GM23338 (cell line): ENCODE measurements around the gene JARID2. TPM values are rescaled to one million over a fixed set of nuclear protein-coding genes. Genes with fewer than 3 reads are reported as not detected.
A peak's percentile ranks its signal among the peaks of the same experiment; 100 is the strongest.

Experiments used
- ATAC-seq: fragments of 200-7000 bp; cut with Tn5 transposase; 3 replicates; pipeline ENCODE4 v1.9.1; 2020
- DNase-seq: peaks from one replicate; pipeline ENCODE4 v3.0.0-alpha.2; 2015; ENCODE audit warnings: low spot score
- H2AFZ ChIP-seq: fragments of 200-600 bp; sonication (generic); 2 replicates; pipeline ENCODE4 v1.8.0; 2016; ENCODE audit warnings: antibody characterized with exemption, mild to moderate bottlenecking, moderate library complexity
- H3F3A ChIP-seq: fragments of 200-600 bp; sonication (generic); replicated peaks from 2 replicates; pipeline ENCODE4 v1.8.0; 2017; ENCODE audit warnings: antibody characterized with exemption, mixed run types, low read depth
- H3K27ac ChIP-seq: fragments of 200-600 bp; sonication (generic); 2 replicates; pipeline ENCODE4 v1.6.1; 2016; ENCODE audit warnings: low read depth
- H3K27me3 ChIP-seq: fragments of 200-600 bp; sonication (generic); 2 replicates; pipeline ENCODE4 v1.8.0; 2016; ENCODE audit warnings: mild to moderate bottlenecking, mixed run types, moderate library complexity; ENCODE audit not compliant: insufficient read depth
- H3K36me3 ChIP-seq: fragments of 200-600 bp; sonication (generic); 2 replicates; pipeline ENCODE4 v1.8.0; 2016; ENCODE audit warnings: mild to moderate bottlenecking; ENCODE audit not compliant: insufficient read depth
- H3K4me1 ChIP-seq: fragments of 200-600 bp; sonication (generic); 2 replicates; pipeline ENCODE4 v1.8.0; 2016; ENCODE audit warnings: mild to moderate bottlenecking, moderate library complexity; ENCODE audit not compliant: insufficient read depth
- H3K4me2 ChIP-seq: fragments of 200-600 bp; sonication (generic); 2 replicates; pipeline ENCODE4 v1.7.1; 2017; ENCODE audit warnings: mixed run types
- H3K4me3 ChIP-seq: fragments of 200-600 bp; sonication (generic); 2 replicates; pipeline ENCODE4 v1.6.1; 2016; ENCODE audit warnings: mixed run types
- H3K79me2 ChIP-seq: fragments of 200-600 bp; sonication (generic); replicated peaks from 2 replicates; pipeline ENCODE4 v1.8.0; 2017; ENCODE audit warnings: mild to moderate bottlenecking; ENCODE audit not compliant: insufficient read depth
- H3K9me2 ChIP-seq: fragments of 200-600 bp; sonication (generic); 2 replicates; pipeline ENCODE4 v1.8.0; 2017; ENCODE audit not compliant: insufficient read depth
- H4K20me1 ChIP-seq: fragments of 200-600 bp; sonication (generic); replicated peaks from 2 replicates; pipeline ENCODE4 v1.8.0; 2017; ENCODE audit warnings: mild to moderate bottlenecking; ENCODE audit not compliant: insufficient read depth
- H3K27ac Mint-ChIP-seq: 2 replicates; pipeline ENCODE4 v1.8.0; 2020; ENCODE audit warnings: inconsistent platforms, mild to moderate bottlenecking, moderate library complexity, mixed read lengths
- H3K27me3 Mint-ChIP-seq: 3 replicates; pipeline ENCODE4 v1.8.0; 2022; ENCODE audit warnings: low read depth, mild to moderate bottlenecking, moderate library complexity, mixed read lengths, inconsistent platforms; ENCODE audit not compliant: insufficient read depth, poor library complexity
- H3K36me3 Mint-ChIP-seq: 3 replicates; pipeline ENCODE4 v1.8.0; 2021; ENCODE audit warnings: low read depth, mild to moderate bottlenecking, inconsistent platforms, moderate library complexity, mixed read lengths
- H3K4me1 Mint-ChIP-seq: 3 replicates; pipeline ENCODE4 v1.8.0; 2020; ENCODE audit warnings: mild to moderate bottlenecking, inconsistent platforms, mixed read lengths
- H3K4me3 Mint-ChIP-seq: 3 replicates; pipeline ENCODE4 v1.8.0; 2021; ENCODE audit warnings: moderate library complexity, mild to moderate bottlenecking, inconsistent platforms, mixed read lengths
- H3K9me3 Mint-ChIP-seq: 3 replicates; pipeline ENCODE4 v1.8.0; 2020; ENCODE audit warnings: moderate library complexity, mild to moderate bottlenecking, inconsistent platforms, mixed read lengths
- EZH2 ChIP-seq: fragments of 200-600 bp; sonication (generic); IDR thresholded peaks from one replicate; pipeline ENCODE4 v1.8.0; 2017; ENCODE audit warnings: antibody characterized with exemption, mild to moderate bottlenecking, low read depth; ENCODE audit not compliant: unreplicated experiment
- JUNB ChIP-seq: IDR thresholded peaks from one replicate; pipeline ENCODE4 v1.6.1; 2016; ENCODE audit warnings: antibody characterized with exemption; ENCODE audit not compliant: unreplicated experiment
- NANOG ChIP-seq: IDR thresholded peaks from 2 replicates; pipeline ENCODE4 v1.6.1; 2016; ENCODE audit warnings: antibody characterized with exemption, borderline replicate concordance
- POLR2AphosphoS5 ChIP-seq: IDR thresholded peaks from 2 replicates; pipeline ENCODE4 v1.6.1; 2016; ENCODE audit warnings: antibody characterized with exemption, low read depth
- STAT1 ChIP-seq: IDR thresholded peaks from one replicate; pipeline ENCODE4 v1.6.1; 2016; ENCODE audit warnings: antibody characterized with exemption; ENCODE audit not compliant: unreplicated experiment
- ZNF114 ChIP-seq: fragments of 250-450 bp; sonication (Bioruptor Pico); IDR thresholded peaks from 2 replicates; pipeline ENCODE4 v1.5.0; 2020; ENCODE audit warnings: mild to moderate bottlenecking, moderate library complexity
- polyA plus RNA-seq: library from polyadenylated mRNA; unstranded; fragments of >200 nt; fragmentation: Nextera tagmentation; extraction: Ambion mirVana; gene quantifications from 2 replicates; pipeline ENCODE4 v1.2.1, GENCODE V29; 2016
- total RNA-seq: library from RNA; depleted of rRNA; stranded (reverse); fragments of >200 nt; shearing (Covaris generic); gene quantifications from 2 replicates; pipeline ENCODE4 v1.2.3, GENCODE V29; 2014
- TF ChIP-seq, protein P1 (sequence below), 2 experiments: fragments of 200-600 bp in 1 of 2; sonication (generic) in 1 of 2; conservative IDR thresholded peaks; 2 replicates each; pipeline versions ENCODE4 v1.5.1 to v1.6.1; 2016 to 2017; ENCODE audit warnings: antibody characterized with exemption in 2 of 2, low read depth in 2 of 2, mild to moderate bottlenecking in 2 of 2, moderate library complexity in 1 of 2
- TF ChIP-seq, protein P2 (sequence below): fragments of 250-450 bp; sonication (Bioruptor Pico); IDR thresholded peaks from 2 replicates; pipeline ENCODE4 v1.5.0; 2020; ENCODE audit warnings: mild to moderate bottlenecking, moderate library complexity

The JARID2 gene
- total and polyA plus RNA-seq, 2 experiments from 2014 or later, result 92.8 to 196 TPM

DNA sequence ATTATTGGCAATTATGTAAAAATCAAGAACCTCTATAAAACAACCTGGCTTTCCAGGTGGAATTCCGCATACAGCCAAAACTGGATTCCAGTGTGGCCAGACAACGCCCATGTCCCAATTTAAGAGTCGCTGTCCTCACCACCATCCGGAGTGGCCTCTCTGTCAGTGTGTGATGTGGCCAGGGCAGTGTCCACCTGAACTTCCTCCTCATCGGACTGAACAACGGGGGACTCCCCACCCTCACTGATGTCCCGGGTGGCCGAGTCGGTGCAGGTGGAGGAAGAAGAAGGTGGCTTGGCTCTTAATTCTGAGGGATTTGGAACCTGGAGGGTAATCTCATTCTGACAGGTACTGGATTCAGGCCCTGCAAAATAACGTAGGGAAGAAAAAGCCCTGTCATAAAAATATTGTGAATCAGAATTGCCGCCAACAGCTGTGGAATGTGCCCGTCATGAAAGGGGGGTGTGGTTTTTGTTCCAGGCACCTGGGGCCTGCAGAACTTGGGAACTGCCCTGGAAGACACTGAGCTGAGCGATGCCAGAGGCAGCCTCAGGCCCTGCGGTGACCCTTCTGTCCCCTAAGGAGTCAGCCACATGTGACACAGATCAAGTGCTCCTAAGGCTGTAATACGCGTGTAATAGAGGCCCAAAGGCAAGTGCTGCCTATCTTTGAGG lies 277.1 kb downstream of the JARID2 start:
- no peak for DNase-seq
- Histone ChIP-seq H3K36me3 (peaks cover 44% of the 10 kb centered on the region), H3K4me2 (no peak overlapping the region), H3F3A (peaks cover 57% of the 10 kb centered on the region), H3K27ac (peak overlapping the region; percentile 84; the same call in 1 of the 2 replicates), H4K20me1 (peaks cover 20% of the 10 kb centered on the region), H3K27me3 (no peaks in the 10 kb centered on the region), H3K79me2 (0 out of 2 replicates have a peak, but pooled peaks cover 3% of the 10 kb centered on the region), H2AFZ (no peak overlapping the region), H3K9me2 (no peaks in the 10 kb centered on the region), H3K4me3 (no peak overlapping the region), H3K4me1 (peaks cover 9% of the 10 kb centered on the region; the same call in 1 of the 2 replicates)
- H3K4me3 Mint-ChIP-seq, result no peak overlapping the region
- H3K4me1 Mint-ChIP-seq, result peaks cover 19% of the 10 kb centered on the region; the same call in 2 of the 3 replicates
- peaks cover 72% of the 10 kb centered on the region for H3K27me3 Mint-ChIP-seq
- H3K27ac Mint-ChIP-seq, result peak overlapping the region; percentile 54; the same call in 1 of the 2 replicates
- ATAC-seq, result peak; percentile 10
- H3K9me3 Mint-ChIP-seq, result peaks cover 51% of the 10 kb centered on the region
- TF ChIP-seq STAT1 (no peak), POLR2AphosphoS5 (peak; percentile 54), NANOG (no peak)
- H3K36me3 Mint-ChIP-seq, result peaks cover 98% of the 10 kb centered on the region

DNA sequence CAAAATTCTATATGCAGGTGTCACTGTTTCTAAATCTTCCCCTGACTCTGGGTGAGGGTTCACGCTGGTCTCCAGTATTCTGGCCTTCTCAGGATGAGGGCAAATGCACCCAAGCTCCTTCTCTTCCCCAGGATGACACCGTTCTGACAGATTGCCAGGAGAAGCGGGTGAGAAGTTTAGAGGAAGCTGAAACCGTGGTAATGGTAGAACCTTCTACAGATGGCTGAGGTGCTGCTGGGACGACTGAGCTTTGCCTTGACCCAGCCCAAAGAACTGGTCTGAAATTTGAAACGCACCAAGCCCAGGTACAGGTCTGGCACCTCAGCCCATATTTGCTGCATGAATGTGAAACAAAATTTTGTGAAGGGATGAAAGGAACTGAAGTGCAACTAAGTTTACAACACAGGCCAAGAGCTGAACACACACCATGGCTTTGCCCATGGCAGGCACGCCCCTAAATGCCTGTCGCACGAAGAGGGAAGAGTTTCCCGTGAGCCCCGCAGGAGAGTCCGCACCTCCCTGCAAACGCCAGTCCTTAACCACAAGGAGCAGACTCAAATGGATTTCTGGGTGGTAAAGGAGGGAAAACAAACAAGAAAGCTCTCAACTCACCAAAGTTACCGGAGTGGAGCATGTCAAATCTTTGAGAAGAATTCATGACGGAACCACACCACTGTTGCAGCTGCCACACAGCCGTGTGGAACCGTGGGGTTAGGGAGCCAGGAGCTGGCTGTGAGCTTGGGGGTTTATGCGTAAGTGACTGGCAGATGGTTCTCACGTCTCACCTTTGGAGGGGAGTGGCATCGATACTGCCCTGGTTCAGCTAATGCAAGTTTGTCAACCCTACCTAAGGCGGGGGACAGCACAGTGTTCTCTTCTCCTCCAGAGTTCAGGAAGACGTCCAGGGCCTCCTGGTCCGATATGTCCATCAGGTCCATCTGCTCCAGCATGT lies 278.1 kb downstream of the JARID2 start:
- peaks cover 16% of the 10 kb centered on the region; the same call in 2 of the 3 replicates for H3K4me1 Mint-ChIP-seq
- H3K27ac Mint-ChIP-seq, result no peak overlapping the region
- Histone ChIP-seq H3K4me1 (peaks cover 9% of the 10 kb centered on the region; the same call in 1 of the 2 replicates), H4K20me1 (peaks cover 13% of the 10 kb centered on the region), H2AFZ (no peak overlapping the region), H3K36me3 (peaks cover 43% of the 10 kb centered on the region), H3K79me2 (no peaks in the 10 kb centered on the region), H3F3A (peaks cover 48% of the 10 kb centered on the region), H3K4me2 (no peak overlapping the region), H3K27ac (peak overlapping the region; percentile 57; the same call in 1 of the 2 replicates), H3K4me3 (no peak overlapping the region), H3K27me3 (no peaks in the 10 kb centered on the region), H3K9me2 (no peaks in the 10 kb centered on the region)
- peaks cover 94% of the 10 kb centered on the region for H3K36me3 Mint-ChIP-seq
- H3K9me3 Mint-ChIP-seq, result peaks cover 52% of the 10 kb centered on the region
- DNase-seq (no peak), ATAC-seq (peak; percentile 10)
- H3K27me3 Mint-ChIP-seq, result peaks cover 71% of the 10 kb centered on the region
- 0 out of 3 replicates have a peak overlapping the region, but pooled peaks have one; percentile 10 for H3K4me3 Mint-ChIP-seq
- TF ChIP-seq EZH2, result no peak
- TF ChIP-seq, protein P1, sequence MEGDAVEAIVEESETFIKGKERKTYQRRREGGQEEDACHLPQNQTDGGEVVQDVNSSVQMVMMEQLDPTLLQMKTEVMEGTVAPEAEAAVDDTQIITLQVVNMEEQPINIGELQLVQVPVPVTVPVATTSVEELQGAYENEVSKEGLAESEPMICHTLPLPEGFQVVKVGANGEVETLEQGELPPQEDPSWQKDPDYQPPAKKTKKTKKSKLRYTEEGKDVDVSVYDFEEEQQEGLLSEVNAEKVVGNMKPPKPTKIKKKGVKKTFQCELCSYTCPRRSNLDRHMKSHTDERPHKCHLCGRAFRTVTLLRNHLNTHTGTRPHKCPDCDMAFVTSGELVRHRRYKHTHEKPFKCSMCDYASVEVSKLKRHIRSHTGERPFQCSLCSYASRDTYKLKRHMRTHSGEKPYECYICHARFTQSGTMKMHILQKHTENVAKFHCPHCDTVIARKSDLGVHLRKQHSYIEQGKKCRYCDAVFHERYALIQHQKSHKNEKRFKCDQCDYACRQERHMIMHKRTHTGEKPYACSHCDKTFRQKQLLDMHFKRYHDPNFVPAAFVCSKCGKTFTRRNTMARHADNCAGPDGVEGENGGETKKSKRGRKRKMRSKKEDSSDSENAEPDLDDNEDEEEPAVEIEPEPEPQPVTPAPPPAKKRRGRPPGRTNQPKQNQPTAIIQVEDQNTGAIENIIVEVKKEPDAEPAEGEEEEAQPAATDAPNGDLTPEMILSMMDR (conservative IDR thresholded peaks at IDR 0.05; ENCODE audit: low read depth in 2 of 2), result no peak
- TF ChIP-seq ZNF114 (CRISPR knock-in tag), result no peak
- no peak for TF ChIP-seq JUNB
- TF ChIP-seq NANOG, result no peak
- TF ChIP-seq, protein P2, sequence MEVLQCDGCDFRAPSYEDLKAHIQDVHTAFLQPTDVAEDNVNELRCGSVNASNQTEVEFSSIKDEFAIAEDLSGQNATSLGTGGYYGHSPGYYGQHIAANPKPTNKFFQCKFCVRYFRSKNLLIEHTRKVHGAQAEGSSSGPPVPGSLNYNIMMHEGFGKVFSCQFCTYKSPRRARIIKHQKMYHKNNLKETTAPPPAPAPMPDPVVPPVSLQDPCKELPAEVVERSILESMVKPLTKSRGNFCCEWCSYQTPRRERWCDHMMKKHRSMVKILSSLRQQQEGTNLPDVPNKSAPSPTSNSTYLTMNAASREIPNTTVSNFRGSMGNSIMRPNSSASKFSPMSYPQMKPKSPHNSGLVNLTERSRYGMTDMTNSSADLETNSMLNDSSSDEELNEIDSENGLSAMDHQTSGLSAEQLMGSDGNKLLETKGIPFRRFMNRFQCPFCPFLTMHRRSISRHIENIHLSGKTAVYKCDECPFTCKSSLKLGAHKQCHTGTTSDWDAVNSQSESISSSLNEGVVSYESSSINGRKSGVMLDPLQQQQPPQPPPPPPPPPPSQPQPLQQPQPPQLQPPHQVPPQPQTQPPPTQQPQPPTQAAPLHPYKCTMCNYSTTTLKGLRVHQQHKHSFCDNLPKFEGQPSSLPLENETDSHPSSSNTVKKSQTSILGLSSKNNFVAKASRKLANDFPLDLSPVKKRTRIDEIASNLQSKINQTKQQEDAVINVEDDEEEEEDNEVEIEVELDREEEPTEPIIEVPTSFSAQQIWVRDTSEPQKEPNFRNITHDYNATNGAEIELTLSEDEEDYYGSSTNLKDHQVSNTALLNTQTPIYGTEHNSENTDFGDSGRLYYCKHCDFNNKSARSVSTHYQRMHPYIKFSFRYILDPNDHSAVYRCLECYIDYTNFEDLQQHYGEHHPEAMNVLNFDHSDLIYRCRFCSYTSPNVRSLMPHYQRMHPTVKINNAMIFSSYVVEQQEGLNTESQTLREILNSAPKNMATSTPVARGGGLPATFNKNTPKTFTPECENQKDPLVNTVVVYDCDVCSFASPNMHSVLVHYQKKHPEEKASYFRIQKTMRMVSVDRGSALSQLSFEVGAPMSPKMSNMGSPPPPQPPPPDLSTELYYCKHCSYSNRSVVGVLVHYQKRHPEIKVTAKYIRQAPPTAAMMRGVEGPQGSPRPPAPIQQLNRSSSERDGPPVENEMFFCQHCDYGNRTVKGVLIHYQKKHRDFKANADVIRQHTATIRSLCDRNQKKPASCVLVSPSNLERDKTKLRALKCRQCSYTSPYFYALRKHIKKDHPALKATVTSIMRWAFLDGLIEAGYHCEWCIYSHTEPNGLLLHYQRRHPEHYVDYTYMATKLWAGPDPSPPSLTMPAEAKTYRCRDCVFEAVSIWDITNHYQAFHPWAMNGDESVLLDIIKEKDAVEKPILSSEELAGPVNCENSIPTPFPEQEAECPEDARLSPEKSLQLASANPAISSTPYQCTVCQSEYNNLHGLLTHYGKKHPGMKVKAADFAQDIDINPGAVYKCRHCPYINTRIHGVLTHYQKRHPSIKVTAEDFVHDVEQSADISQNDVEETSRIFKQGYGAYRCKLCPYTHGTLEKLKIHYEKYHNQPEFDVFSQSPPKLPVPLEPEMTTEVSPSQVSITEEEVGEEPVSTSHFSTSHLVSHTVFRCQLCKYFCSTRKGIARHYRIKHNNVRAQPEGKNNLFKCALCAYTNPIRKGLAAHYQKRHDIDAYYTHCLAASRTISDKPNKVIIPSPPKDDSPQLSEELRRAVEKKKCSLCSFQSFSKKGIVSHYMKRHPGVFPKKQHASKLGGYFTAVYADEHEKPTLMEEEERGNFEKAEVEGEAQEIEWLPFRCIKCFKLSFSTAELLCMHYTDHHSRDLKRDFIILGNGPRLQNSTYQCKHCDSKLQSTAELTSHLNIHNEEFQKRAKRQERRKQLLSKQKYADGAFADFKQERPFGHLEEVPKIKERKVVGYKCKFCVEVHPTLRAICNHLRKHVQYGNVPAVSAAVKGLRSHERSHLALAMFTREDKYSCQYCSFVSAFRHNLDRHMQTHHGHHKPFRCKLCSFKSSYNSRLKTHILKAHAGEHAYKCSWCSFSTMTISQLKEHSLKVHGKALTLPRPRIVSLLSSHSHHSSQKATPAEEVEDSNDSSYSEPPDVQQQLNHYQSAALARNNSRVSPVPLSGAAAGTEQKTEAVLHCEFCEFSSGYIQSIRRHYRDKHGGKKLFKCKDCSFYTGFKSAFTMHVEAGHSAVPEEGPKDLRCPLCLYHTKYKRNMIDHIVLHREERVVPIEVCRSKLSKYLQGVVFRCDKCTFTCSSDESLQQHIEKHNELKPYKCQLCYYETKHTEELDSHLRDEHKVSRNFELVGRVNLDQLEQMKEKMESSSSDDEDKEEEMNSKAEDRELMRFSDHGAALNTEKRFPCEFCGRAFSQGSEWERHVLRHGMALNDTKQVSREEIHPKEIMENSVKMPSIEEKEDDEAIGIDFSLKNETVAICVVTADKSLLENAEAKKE, result no peak
